ENCODE results near the gene TENM4.

TENM4 gene

GRCh38 chr11:79098146-79098545 is 342.7 kb downstream of the TENM4 start:
- no peak for TF ChIP-seq PPARA (CRISPR knock-in tag; IDR thresholded peaks at IDR 0.05; ENCODE audit: borderline replicate concordance)
- TF ChIP-seq ZNF8 (CRISPR knock-in tag; IDR thresholded peaks at IDR 0.05): no peak
- no peak for TF ChIP-seq TOX (CRISPR knock-in tag; IDR thresholded peaks at IDR 0.05; ENCODE audit: borderline replicate concordance)
- no peak for TF ChIP-seq BACH2 (CRISPR knock-in tag; IDR thresholded peaks at IDR 0.05; ENCODE audit: borderline replicate concordance)
- TF ChIP-seq CREB5 (CRISPR knock-in tag; IDR thresholded peaks at IDR 0.05; ENCODE audit: low read depth): no peak
- no peak for TF ChIP-seq ISL1 (CRISPR knock-in tag; IDR thresholded peaks at IDR 0.05)
- no peak for TF ChIP-seq POU6F1 (CRISPR knock-in tag; IDR thresholded peaks at IDR 0.05; ENCODE audit: borderline replicate concordance, low read depth)
- no peak for TF ChIP-seq ZC3H10 (CRISPR knock-in tag; IDR thresholded peaks at IDR 0.05)
- TF ChIP-seq OSR1 (CRISPR knock-in tag; IDR thresholded peaks at IDR 0.05): no peak
- TF ChIP-seq, protein P1, sequence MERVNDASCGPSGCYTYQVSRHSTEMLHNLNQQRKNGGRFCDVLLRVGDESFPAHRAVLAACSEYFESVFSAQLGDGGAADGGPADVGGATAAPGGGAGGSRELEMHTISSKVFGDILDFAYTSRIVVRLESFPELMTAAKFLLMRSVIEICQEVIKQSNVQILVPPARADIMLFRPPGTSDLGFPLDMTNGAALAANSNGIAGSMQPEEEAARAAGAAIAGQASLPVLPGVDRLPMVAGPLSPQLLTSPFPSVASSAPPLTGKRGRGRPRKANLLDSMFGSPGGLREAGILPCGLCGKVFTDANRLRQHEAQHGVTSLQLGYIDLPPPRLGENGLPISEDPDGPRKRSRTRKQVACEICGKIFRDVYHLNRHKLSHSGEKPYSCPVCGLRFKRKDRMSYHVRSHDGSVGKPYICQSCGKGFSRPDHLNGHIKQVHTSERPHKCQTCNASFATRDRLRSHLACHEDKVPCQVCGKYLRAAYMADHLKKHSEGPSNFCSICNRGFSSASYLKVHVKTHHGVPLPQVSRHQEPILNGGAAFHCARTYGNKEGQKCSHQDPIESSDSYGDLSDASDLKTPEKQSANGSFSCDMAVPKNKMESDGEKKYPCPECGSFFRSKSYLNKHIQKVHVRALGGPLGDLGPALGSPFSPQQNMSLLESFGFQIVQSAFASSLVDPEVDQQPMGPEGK (CRISPR knock-in tag; IDR thresholded peaks at IDR 0.05; ENCODE audit: borderline replicate concordance): no peak
- TF ChIP-seq GLIS3 (CRISPR knock-in tag; IDR thresholded peaks at IDR 0.05): no peak
- TF ChIP-seq ZNF70 (CRISPR knock-in tag; IDR thresholded peaks at IDR 0.05): no peak
- TF ChIP-seq RARB (CRISPR knock-in tag; IDR thresholded peaks at IDR 0.05): no peak
- TF ChIP-seq TCF4 (CRISPR knock-in tag; IDR thresholded peaks at IDR 0.05; ENCODE audit: borderline replicate concordance): no peak
- TF ChIP-seq ZFP30 (CRISPR knock-in tag; IDR thresholded peaks at IDR 0.05): no peak
- no peak for TF ChIP-seq ZFP3 (CRISPR knock-in tag; IDR thresholded peaks at IDR 0.05)
- TF ChIP-seq ZNF565 (CRISPR knock-in tag; conservative IDR thresholded peaks at IDR 0.05; ENCODE audit: low read depth): no peak
- no peak for ATAC-seq

GRCh38 chr11:79097246-79097875 is 343.5 kb downstream of the TENM4 start:
- ATAC-seq: no peak
- TF ChIP-seq, protein P1 (CRISPR knock-in tag; IDR thresholded peaks at IDR 0.05; ENCODE audit: borderline replicate concordance): no peak
- TF ChIP-seq, protein P2, sequence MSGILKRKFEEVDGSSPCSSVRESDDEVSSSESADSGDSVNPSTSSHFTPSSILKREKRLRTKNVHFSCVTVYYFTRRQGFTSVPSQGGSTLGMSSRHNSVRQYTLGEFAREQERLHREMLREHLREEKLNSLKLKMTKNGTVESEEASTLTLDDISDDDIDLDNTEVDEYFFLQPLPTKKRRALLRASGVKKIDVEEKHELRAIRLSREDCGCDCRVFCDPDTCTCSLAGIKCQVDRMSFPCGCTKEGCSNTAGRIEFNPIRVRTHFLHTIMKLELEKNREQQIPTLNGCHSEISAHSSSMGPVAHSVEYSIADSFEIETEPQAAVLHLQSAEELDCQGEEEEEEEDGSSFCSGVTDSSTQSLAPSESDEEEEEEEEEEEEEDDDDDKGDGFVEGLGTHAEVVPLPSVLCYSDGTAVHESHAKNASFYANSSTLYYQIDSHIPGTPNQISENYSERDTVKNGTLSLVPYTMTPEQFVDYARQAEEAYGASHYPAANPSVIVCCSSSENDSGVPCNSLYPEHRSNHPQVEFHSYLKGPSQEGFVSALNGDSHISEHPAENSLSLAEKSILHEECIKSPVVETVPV (CRISPR knock-in tag; IDR thresholded peaks at IDR 0.05): no peak
- TF ChIP-seq ARNTL (CRISPR knock-in tag; IDR thresholded peaks at IDR 0.05; ENCODE audit: borderline replicate concordance, low read depth) (no peak), OSR1 (CRISPR knock-in tag; IDR thresholded peaks at IDR 0.05) (no peak), CREB5 (CRISPR knock-in tag; IDR thresholded peaks at IDR 0.05; ENCODE audit: low read depth) (no peak), ZNF70 (CRISPR knock-in tag; IDR thresholded peaks at IDR 0.05) (no peak), PPARA (CRISPR knock-in tag; IDR thresholded peaks at IDR 0.05; ENCODE audit: borderline replicate concordance) (no peak), RARB (CRISPR knock-in tag; IDR thresholded peaks at IDR 0.05) (no peak), ZFP3 (CRISPR knock-in tag; IDR thresholded peaks at IDR 0.05) (no peak), ZNF565 (CRISPR knock-in tag; conservative IDR thresholded peaks at IDR 0.05; ENCODE audit: low read depth) (no peak)

GRCh38 chr11:79095424-79095823 is 345.4 kb downstream of the TENM4 start:
- ATAC-seq: no peak
- TF ChIP-seq POU6F1 (CRISPR knock-in tag; IDR thresholded peaks at IDR 0.05; ENCODE audit: borderline replicate concordance, low read depth) (no peak), ZNF70 (CRISPR knock-in tag; IDR thresholded peaks at IDR 0.05) (no peak), BACH2 (CRISPR knock-in tag; IDR thresholded peaks at IDR 0.05; ENCODE audit: borderline replicate concordance) (no peak), TSHZ2 (CRISPR knock-in tag; IDR thresholded peaks at IDR 0.05) (no peak), ZNF565 (CRISPR knock-in tag; conservative IDR thresholded peaks at IDR 0.05; ENCODE audit: low read depth) (no peak), RARB (CRISPR knock-in tag; IDR thresholded peaks at IDR 0.05) (no peak), ZNF8 (CRISPR knock-in tag; IDR thresholded peaks at IDR 0.05) (no peak), ZFP3 (CRISPR knock-in tag; IDR thresholded peaks at IDR 0.05) (no peak), CSDC2 (CRISPR knock-in tag; IDR thresholded peaks at IDR 0.05) (no peak), ISL1 (CRISPR knock-in tag; IDR thresholded peaks at IDR 0.05) (no peak), SNAI2 (CRISPR knock-in tag; IDR thresholded peaks at IDR 0.05) (no peak)
